ENCODE measurements around the gene MYL6.
"Not testable (repeated sequence)": the region's sequence is repeated elsewhere in the genome, so short reads cannot be mapped to it uniquely, and the experiment has no call there.

Gene MYL6

DNA sequence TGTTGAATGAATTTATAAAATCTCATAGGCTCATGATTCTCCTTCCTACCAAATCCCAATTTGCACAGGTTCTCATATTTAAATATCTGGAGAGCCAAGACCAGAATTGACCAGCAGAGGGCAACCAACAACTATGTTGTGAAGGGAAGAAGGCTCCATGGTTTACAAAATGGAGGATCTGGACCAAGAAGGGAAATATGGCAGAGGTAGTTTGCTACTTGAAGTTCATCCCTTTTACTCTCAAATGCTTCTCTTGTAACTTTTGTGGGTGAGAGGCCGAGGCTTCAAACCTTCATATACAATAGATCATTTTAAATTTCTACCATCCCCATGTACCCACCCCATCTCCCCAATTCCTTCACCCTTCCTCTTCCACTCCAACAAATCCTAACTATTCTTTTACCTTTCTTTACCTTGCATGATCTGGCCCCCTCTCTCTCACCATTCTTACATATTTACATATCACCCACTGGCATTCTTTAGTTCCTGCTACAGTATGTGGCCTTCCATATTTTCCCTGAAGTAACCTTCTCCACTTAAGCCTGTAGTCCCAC, 34.9 kb downstream of the MYL6 start:
- peak; percentile 80 for DNase-seq

- DNase-seq = not testable (repeated sequence)
Measured at GRCh38 chr12:56196818-56197550, 38.8 kb downstream of the MYL6 start.

GRCh38 chr12:56197921-56198635, 39.9 kb downstream of the MYL6 start:
- DNase-seq = no peak

- DNase-seq = no peak
Measured at GRCh38 chr12:56198836-56199235, 40.7 kb downstream of the MYL6 start.

GRCh38 chr12:56202366-56202765, 44.2 kb downstream of the MYL6 start:
- DNase-seq = no peak

GRCh38 chr12:56202838-56203237, 44.7 kb downstream of the MYL6 start:
- no peak for DNase-seq

GRCh38 chr12:56204275-56204674, 46.1 kb downstream of the MYL6 start:
- no peak for DNase-seq

DNA sequence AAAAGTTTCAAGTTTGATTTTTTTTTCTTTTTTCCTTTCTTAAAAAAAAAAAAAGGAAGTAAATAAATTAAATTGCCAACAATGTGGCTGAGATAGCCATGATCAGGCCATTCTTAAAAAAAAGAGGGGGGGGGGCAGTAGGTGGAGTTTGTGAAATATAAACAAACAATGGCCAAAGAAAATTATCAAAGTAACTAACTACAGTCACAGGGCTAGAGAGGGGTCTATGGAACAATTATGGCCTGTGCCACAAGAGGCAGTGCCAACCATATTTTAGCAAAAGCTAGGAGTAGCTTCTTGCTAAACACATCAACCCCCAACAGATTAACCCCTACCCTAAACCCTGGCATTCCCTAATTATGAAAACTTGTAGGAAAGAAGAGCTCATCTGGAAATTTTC, 47.3 kb downstream of the MYL6 start:
- no peak for DNase-seq

DNA sequence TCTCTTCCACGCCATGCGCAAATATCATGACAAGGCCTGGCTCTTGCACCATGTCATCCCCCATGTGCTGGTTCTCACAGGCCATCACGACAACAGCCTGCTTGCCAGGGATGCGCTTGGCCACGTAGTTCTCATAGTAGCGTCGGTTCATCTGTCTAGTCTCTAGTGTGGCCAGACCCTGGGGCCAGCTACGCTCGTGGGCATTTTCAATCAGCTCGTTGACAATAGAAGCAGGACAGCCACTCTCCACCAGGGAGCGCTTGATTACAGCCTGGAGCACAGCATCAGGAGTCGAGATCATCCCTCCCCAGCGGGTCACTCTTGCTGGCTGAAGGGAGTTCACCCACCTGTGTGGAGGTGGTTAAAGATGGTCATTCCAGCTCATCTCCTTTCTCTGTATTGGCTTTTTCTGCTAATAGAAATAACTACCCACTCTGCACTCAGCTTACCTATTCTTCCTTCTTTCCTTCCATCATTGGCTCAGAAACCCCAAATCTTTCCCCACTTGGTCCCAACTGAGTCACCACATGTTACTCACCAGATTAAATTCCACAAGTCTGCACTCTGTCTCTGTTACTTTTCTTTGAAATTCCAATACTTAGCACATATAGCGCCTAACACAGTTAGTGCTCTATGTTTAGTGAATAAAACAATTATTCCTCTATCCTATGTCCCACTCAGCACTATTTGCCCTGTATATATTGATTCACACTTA, 48.5 kb downstream of the MYL6 start:
- DNase-seq = peak; percentile 10

DNA sequence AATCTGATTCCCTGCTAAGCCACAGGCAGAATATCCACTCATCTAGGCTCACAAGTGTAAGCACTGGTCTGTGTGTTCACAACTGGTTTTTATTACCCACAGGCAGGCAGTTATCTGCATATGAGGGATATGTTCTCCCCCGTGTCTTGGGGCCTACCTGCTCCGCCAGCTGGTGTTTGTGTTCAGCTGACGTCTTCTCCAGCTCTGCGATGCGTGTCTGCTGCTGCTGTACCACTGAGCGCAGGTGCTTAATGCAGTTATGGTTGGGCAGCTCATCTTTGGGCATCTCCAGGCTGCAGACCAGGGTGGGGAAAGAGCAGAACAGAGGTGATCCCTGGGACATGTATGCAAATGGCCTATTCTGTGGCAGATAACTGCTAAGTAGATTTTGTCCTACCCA, 49.8 kb downstream of the MYL6 start:
- no peak for DNase-seq
